Thyroid gland (tissue), 4 donors: ENCODE results near the gene SLC5A11.

Source experiments
- POLR2A ChIP-seq, 2 donors: fragments of 450-650 bp; IDR thresholded peaks; one replicate each; pipeline ENCODE4 v1.6.1; 2017; ENCODE audit warnings: antibody characterized with exemption in 2 of 2, mild to moderate bottlenecking in 2 of 2, moderate library complexity in 1 of 2
- TF ChIP-seq, protein P1 (sequence below), 6 experiments: fragments of 200-600 bp in 3 of 6; fragments of 450-650 bp in 3 of 6; sonication (generic) in 3 of 6; IDR thresholded peaks; one replicate each; pipeline ENCODE4 v1.5.1; 2016 to 2019; ENCODE audit warnings: antibody characterized with exemption in 6 of 6, mild to moderate bottlenecking in 2 of 6, inconsistent platforms in 1 of 6, moderate library complexity in 1 of 6

DNA sequence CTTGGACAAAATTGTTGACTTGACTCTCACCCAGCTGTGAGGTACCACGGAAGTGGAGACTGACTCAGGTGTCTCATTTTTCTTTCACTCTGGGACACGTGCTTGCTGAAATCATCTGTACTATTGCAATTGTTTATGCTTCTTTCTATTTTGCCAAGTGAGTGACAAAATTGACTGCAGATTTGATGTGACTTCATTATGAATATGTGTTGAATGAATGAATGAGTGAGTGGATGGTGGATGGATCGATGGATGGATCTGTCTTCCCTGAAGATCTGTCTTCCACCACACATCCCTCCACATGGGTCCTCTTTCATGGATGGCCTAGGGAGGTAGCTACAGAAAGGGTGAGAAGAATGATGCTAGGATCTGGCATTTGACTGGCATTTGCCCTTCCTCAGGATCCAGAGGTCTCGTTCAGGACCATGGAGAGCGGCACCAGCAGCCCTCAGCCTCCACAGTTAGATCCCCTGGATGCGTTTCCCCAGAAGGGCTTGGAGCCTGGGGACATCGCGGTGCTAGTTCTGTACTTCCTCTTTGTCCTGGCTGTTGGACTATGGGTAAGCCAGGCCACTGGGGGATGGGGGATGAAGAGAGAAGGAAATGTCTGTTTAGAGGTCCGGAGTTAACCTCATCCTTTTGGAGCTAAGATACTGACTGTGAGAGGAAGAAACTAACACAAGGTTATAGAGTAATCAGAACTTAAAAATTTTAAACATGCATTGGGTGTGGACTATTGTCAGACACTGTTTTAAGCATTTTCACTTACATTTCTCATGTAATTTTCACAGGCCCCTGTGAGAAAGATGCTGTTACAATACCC is 12.7 kb downstream of the SLC5A11 start:
- TF ChIP-seq, protein P1, sequence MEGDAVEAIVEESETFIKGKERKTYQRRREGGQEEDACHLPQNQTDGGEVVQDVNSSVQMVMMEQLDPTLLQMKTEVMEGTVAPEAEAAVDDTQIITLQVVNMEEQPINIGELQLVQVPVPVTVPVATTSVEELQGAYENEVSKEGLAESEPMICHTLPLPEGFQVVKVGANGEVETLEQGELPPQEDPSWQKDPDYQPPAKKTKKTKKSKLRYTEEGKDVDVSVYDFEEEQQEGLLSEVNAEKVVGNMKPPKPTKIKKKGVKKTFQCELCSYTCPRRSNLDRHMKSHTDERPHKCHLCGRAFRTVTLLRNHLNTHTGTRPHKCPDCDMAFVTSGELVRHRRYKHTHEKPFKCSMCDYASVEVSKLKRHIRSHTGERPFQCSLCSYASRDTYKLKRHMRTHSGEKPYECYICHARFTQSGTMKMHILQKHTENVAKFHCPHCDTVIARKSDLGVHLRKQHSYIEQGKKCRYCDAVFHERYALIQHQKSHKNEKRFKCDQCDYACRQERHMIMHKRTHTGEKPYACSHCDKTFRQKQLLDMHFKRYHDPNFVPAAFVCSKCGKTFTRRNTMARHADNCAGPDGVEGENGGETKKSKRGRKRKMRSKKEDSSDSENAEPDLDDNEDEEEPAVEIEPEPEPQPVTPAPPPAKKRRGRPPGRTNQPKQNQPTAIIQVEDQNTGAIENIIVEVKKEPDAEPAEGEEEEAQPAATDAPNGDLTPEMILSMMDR (IDR thresholded peaks at IDR 0.05), result no peak
- no peak for TF ChIP-seq POLR2A (IDR thresholded peaks at IDR 0.05)
